Measurements from ENCODE around the gene TIMM10B.

TIMM10B gene

DNA sequence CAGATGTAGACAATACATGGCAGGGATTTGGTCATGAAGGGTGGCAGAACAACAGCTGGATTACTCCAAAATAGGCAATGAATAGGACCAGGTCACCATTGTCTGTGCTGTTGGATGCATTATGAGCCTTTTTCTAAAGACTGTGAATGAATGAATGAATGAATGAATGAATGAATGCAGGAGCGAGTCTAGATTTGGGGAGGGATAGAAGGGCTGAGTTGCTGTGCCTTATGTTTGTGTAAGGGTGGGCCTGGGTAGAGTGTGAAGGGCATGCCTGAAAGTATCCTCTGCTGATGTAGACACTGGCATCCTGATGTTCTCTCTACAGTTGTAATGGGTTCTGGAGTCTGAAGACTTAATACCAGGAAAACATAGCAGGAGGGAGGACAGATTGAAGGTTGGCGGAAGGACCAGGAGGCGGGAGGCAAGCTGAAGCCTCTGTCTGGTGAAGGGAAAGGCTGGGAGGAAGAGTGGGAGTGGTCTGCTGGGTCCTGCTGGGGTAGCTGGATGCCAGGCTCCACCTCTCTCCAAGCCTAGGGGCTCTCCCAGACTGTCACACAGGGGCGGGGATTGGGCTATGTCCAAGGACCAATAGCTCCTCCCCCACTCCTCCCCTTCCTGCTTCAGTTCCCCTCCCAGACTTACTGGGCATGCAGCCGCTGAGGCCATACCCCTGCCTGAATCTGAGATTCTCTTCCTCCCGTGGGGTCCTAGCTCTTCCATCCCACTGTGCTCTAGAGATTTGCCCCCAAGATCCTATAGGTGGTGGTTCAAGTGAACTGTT lies 12.4 kb upstream of the TIMM10B start:
- in situ Hi-C loops (cut with MboI; ENCODE audit: low pct_unique_long_range_greater_than_20kb, low sequenced_read_pairs) = no loop called here
- DNase-seq = peak; percentile 96

DNA sequence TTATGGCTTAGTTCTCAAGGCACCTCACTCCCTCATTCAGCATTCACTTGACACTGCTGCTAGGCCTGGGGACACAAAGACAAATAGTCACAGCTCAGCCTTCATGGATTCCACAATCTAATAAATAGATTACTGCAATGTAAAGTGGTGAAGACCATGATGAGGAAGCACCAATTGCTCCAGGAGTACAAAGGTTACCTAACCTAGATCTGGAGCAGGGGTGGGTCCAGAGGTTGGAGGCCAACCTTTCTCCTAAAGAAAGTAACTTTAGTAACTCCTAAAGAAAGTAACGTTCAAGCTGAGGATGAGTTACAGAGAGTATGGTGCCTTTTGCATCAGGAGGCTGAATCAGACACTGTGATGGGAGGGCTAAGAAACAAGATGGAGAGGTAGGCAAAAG lies 11.7 kb upstream of the TIMM10B start:
- DNase-seq = no peak

DNA sequence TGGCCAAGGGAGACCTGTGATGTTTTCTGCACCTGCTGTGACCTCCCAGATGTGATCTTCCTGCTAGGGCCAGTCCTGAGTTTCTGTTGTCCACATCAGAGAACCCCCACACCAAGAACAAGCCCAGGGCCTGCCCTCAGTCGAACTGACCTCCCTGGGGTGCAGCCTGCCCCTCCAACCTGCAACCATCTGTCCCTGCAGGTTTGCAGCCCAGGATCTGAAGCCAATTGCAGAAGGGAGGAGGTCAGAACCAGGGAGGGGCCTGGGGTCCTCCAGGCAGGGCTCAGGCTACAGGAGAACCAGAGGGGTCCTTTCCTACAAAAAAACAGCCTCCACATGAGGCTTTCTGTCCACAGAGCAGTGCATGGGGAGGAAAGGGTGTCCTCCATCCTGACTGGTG lies 8.4 kb upstream of the TIMM10B start:
- in situ Hi-C loops (cut with MboI; ENCODE audit: low pct_unique_long_range_greater_than_20kb, low sequenced_read_pairs) = no loop called here
- no peak for DNase-seq

More for the DNA sequence above, 11.7 kb upstream of the TIMM10B start:
- in situ Hi-C loops (cut with MboI; ENCODE audit: low pct_unique_long_range_greater_than_20kb, low sequenced_read_pairs) = no loop called here

DNA sequence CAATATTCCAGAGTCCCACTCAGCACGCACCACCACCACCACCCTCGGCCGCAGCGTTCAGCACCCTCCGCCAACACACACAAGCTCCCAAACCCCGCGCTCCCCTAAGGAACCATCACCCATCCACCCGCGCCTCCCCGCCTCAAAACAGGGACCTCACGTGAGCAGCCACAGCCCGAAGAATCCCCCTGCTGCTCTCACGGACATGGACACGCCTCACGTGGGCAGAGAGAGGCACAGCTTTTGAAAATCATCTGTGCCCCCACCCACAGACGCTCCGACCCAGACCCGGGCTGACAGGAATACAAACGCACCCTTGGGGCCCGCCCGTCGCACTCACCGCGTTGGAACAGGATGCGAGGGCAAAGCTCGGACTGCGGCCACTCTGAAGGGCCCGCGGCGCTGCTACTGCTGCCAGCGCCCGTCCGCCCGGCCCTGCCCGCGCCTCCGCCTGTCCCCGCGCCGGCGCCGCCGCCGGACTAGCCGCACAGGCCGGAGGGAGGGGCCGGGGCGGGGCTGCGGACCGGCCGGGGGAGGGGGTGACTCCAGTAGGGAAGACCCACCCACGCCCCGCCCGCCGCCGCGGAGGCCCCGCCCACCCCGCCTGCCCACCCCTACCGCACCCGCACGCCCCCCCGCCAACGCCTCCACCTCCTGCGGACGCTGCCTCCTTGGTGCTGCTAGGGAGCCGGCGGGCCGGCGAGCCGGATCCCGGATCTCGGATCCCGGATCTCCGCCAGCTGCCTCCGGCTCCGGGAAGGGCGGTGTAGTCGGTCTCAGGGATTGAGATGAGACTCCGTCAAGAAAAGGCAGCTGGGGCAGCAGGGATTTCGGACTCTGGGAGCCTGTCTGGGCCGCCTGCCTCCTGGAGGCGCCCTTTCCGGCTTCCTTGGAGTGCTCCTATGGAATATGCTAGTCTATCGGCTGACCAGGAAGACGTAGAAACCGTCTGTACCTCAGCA lies 7.6 kb upstream of the TIMM10B start, which contains the start of gene TRIM3:
Gene TRIM3, minus strand, starts transcription at position 491 of the 962 bp plus-strand sequence. CDS start 8,246 bp downstream, outside the sequence.
- DNase-seq = peak; percentile 57
- in situ Hi-C loops (cut with MboI; ENCODE audit: low pct_unique_long_range_greater_than_20kb, low sequenced_read_pairs) = no loop called here

DNA sequence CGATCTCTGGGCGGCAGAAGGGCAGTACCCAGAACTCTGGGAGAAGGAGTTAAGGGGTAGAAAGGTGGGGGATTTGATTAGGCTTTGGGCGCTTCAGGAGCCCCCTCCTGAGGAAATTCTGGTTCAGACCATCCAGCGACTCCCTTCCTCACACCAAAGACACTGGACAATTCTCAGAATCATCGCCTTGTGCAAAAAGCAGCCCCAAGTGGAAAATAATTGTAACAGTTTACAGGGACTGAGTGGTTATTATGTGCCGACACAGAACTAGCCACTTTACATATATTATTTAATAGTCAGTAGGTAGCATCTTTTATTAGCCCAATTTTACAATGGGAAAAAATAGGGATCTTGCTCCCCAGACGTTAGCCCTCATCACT lies 6.9 kb upstream of the TIMM10B start:
- in situ Hi-C loops (cut with MboI; ENCODE audit: low pct_unique_long_range_greater_than_20kb, low sequenced_read_pairs) = no loop called here
- no peak for DNase-seq

DNA sequence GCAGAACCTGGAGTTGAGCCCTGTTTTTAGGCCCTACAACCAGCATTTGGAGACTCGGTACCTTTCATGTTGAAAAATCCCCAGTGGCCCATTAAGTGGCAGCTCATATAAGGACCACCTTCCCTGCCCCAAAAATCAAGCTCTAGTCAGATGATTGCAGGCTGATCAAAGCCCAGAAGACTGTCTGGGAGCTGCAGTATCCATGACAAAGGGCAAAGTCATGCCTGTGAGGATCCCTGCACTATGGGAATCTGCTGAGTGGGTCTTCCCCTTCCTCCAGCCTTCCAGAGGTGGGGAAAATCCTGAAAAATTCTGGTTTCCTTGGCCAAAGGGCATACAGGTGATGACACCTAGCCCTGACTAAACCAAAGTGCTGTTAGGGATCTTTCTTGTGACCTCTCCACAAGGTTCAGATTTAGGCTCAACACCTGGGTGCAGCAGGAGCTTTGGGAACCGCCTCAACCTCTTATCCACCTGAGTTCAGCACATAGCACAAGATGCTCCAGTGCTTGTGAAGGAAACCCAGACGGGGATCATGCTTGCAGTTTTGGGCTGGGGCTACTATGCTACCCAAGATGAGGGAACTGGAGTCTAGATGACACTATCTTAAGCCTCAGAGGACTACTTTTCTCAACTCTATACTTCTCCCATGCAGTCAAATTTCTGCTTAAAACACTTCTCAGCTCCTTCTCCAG lies 6.3 kb upstream of the TIMM10B start:
- no peak for DNase-seq
- in situ Hi-C loops (cut with MboI; ENCODE audit: low pct_unique_long_range_greater_than_20kb, low sequenced_read_pairs) = no loop called here

DNA sequence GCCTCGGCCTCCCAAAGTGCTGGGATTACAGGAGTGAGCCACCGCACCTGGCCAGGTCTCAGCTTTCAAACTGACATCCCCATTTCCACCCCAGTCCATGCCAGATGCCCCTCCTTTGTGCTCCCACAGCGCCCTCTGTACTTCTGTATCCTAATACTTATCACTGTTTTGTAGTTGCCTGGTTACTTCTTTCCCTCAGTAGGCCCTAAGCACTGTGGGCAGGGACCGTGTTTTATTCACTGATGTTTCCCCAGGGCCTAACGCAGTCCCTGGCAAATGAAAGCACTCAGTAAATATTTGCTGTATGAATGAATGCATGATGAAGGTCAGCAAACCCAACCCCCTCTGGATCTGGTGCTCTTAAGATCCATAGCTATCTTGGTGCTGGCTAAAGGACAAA lies 5.4 kb upstream of the TIMM10B start:
- in situ Hi-C loops (cut with MboI; ENCODE audit: low pct_unique_long_range_greater_than_20kb, low sequenced_read_pairs) = no loop called here
- DNase-seq = peak; percentile 43

DNA sequence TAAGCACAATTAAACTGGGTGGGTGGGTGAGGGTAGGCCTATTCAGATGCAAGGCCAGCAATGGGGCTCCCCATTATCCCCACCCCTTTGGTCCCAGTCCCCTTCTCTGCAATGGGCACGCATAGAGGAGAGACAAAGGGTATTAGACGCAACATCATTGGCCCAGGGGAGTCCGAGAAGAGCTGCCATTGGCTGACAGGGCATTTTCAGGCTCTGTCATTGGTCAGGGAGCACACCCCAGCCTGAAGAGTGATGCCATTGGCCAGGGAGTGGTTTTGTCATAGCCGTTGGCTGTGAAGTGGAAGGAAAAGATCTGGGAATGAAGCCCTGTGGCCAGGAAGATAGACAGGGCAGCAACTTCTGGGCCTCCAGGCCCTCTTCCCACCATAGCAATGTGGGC lies 4.7 kb upstream of the TIMM10B start:
- DNase-seq = no peak
- in situ Hi-C loops (cut with MboI; ENCODE audit: low pct_unique_long_range_greater_than_20kb, low sequenced_read_pairs) = no loop called here

DNA sequence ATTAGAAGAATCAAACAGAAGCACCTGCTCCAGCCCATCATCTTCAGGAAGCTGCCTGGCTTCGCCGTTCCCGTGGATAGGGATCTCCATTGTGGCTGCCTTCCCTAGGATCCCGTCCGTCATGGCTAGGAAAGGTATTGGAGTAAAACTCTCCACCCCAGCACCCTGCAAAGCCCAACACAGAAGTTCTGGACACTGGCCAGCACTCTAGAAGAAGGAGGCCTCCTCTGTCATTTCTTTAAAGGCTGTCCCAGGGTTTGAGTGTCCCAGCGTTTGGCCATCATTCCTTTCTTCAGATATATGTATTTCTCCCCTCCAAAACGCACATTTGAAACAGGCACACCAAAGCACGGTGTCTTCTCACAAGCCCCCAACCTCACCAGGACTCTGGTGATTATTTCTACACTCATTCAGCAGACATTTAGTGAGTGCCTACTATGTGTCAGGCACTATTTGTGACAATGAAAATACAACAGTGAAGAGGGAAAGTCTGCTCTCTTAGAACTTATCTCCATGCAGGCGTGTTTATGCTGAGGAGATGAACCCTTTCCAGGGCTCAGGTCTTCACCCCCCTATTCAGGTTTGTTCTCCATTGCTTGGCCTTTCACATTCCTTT lies 894 bp upstream of the TIMM10B start:
- in situ Hi-C loops (cut with MboI; ENCODE audit: low pct_unique_long_range_greater_than_20kb, low sequenced_read_pairs) = no loop called here
- no peak for DNase-seq

DNA sequence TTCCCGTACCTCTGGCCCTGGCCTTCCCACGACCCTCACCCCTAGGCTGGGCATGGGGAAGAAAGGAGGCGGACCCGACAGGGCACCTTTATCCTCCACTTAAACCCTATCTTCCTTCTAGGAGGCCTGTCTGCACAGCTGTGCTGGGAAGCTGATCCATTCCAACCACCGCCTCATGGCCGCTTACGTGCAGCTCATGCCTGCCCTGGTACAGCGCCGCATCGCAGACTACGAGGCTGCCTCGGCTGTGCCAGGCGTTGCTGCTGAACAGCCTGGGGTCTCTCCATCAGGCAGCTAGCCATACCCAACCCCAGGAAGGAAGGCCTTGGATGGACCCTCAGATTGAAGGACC lies 599 bp downstream of the TIMM10B start:
- no peak for DNase-seq
- in situ Hi-C loops (cut with MboI; ENCODE audit: low pct_unique_long_range_greater_than_20kb, low sequenced_read_pairs) = no loop called here

DNA sequence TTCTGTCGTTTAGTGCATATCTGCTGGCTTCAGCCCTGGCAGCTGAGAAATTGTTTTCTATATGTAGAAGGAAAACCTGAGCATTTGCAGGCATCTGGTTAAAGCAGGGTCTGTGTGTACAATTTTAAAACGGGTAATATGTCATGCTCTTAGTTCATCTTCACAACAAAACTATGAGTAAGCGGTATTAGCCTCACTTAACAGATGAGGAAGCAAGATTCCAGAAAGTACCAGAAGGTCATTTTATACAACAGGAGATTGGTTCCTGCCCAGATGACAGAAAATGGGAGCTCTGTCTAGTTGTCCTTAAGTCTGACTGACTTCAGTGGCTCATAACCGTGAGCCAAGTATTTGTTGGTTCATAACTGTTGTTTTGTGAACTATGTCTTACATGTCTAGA lies 1.1 kb downstream of the TIMM10B start:
- in situ Hi-C loops (cut with MboI; ENCODE audit: low pct_unique_long_range_greater_than_20kb, low sequenced_read_pairs) = no loop called here
- DNase-seq = no peak

DNA sequence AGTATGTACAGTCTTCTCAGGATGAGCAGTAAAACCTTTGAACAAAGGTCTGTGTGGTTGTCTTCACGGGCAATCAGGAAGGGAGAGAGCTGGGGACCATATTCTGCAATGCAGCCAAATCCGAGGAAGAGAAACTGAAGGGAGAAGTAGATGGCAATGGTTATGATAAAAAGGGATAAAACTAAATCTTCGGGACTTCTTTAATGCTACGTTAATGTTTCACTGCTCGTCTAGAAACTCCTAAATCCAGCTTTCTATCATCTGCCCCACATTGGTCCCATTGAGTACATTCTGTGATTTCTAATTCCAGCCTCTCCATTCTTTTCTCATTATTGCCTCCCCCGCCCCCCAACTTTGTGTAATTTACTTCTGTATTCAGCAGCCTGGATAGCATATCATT lies 1.7 kb downstream of the TIMM10B start:
- no peak for DNase-seq
- in situ Hi-C loops (cut with MboI; ENCODE audit: low pct_unique_long_range_greater_than_20kb, low sequenced_read_pairs) = no loop called here

DNA sequence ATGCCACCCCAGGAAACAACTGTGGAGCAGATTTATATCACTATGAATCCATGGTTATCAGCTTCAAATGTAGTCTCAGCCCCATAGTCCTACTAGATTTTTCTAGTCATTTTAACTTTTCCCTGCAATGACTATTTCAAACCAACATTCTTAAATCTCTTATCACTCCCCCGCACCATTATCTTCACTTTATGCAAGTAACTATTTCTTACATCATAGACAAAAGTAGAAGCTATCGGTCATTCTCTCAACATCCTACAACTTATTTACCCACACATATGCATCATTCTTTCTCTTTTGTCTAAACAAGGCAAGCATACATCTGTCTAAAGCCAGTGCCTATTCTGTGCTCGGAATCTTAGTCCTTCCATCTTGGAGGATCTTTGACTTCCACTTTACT lies 4.4 kb downstream of the TIMM10B start:
- DNase-seq = no peak
- in situ Hi-C loops (cut with MboI; ENCODE audit: low pct_unique_long_range_greater_than_20kb, low sequenced_read_pairs) = no loop called here

DNA sequence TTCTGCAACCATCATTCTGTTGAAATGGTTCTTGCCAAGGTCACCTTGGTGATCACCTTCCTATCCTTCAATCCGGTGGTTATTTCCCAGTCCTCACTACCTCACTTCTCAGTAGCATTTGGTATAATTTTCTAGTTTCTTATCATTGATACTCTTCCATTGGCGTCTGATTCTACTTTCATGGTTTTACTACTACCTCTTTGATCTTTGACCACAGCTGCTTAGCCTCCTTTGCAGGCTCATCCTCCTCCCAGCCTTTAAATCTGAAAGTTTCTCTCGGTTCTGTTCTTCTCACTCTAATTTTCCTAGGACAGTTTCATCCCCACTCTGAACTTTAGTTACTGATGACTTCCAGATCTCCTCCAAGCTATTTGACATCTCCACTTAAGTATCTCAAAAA lies 5.0 kb downstream of the TIMM10B start:
- DNase-seq = no peak
- in situ Hi-C loops (cut with MboI; ENCODE audit: low pct_unique_long_range_greater_than_20kb, low sequenced_read_pairs) = no loop called here

DNA sequence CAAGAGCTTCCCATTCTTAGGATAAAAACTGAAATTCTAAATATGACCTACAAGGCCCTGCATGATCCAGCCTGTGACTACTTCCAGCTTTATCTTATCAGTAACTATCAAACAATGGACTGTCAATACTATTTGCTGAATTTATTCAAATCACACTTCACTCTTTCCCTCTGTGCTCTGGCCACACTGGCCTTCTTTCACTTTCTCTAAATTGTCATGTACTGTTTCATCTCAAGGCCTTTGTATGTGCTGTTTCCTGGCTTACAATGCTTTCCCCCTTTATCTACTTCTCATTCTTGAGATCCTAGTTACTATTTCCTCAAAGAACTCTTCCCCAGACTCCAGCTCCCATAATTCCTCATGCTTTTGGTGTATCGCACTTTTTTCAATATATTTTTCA lies 5.6 kb downstream of the TIMM10B start:
- DNase-seq = no peak
- in situ Hi-C loops (cut with MboI; ENCODE audit: low pct_unique_long_range_greater_than_20kb, low sequenced_read_pairs) = no loop called here

DNA sequence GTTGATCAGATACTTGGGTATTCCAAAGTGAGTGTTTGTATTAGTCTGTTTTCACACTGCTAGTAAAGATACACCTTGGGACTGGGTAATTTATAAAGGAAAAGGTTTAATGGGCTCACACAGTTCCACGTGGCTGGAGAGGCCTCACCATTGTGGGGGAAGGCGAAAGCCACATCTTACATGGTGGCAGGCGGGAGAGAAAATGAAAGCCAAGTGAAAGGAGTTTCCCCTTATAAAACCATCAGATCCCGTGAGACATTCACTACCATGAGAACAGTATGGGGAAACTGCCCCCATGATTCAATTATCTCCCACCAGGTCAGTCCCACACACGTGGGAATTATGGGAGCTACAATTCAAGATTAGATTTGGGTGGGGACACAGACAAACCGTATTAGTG lies 7.0 kb downstream of the TIMM10B start:
- no peak for DNase-seq
- in situ Hi-C loops (cut with MboI; ENCODE audit: low pct_unique_long_range_greater_than_20kb, low sequenced_read_pairs) = no loop called here

DNA sequence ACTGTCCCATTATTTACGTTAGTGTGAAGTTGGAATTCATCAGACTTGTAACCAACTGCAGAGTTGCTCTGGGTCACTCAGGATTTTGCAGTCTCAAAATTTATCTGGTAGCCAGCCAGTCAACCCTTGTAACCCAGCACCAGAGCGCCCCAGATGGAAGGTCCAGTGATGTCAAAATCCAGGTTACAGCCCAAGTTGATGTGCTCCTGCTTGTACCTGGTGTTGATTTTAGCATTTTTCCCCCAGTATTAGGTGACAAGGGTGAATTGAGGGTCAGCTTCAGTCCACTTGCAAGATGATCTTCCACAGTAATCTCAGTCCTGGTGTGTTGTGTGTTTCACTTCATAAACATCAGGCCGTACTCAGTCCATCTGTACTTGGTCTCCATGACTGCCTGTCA lies 7.5 kb downstream of the TIMM10B start:
- in situ Hi-C loops (cut with MboI; ENCODE audit: low pct_unique_long_range_greater_than_20kb, low sequenced_read_pairs) = no loop called here
- DNase-seq = no peak

DNA sequence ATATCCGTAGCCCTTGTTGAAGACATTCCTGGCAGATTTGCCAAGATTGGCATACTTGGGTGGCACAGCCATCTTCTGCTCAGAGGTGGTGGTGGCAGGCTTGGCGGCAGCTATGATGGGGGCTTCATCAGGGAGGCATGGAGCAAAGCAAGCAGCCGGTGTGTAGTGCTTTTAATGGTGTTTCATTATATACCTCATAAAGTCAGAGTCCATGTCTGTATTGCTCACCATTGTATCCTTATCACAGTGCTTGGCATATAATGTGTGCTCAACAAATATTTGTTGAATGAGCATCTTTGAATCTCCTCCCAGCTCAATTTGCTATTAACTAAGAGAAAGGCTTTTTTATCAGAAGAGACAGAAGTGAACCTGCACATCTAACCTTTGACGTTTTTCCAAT lies 8.0 kb downstream of the TIMM10B start:
- in situ Hi-C loops (cut with MboI; ENCODE audit: low pct_unique_long_range_greater_than_20kb, low sequenced_read_pairs) = no loop called here
- DNase-seq = no peak

DNA sequence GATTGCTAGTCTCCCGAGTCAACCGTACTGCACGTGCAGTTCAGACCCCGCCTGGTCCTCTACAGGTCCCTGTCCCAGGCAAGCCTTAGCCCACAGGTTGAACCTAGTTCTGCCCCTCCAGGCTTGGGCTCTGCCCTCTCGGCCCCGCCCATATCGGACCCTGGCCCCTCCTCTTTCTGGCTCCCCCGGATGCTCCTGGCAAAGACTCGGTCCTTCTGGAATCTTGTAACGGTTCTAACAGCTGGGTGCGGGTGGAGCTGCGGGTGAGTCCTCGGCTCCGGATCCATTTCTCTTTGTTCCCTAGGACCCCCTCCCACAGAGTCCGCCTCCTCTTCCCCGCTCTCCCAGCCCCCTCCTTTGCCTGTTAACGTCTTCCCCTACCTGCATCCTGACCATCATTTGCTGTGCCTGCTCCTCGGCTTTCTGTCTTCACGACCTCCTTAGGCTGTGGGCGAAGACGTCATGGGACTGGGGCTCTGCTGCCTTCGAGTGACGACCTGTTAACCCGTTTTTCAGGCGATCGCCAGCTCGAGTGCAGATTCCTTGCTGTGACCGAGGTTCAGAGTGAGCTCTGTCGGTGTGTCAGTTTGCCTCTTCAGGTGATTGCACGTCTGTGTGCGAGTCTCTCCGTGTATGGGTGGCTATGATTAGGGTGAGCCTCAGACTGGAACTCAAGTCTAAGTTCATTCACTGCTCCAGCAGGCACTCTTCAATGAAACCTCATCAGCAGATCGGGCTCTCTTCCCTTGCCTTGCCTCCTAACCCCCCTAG lies 16.0 kb downstream of the TIMM10B start, which contains the start of gene DNHD1:
Gene DNHD1, plus strand, starts transcription at position 212 of the 771 bp plus-strand sequence. CDS start 936 bp downstream, outside the sequence.
- DNase-seq = no peak
- in situ Hi-C loops (cut with MboI; ENCODE audit: low pct_unique_long_range_greater_than_20kb, low sequenced_read_pairs) = no loop called here

Measured in KBM-7 (cell line).